ENCODE measurements around the gene WASL. TPM values are rescaled to one million over a fixed set of nuclear protein-coding genes. Genes with fewer than 3 reads are reported as not detected.

WASL gene
- total RNA-seq, 1 experiment from 2014 or later: 34.4 TPM

GRCh38 chr7:123748734-123749536, at the start of gene WASL (continued):
- TF ChIP-seq ZNF396 (CRISPR knock-in tag; IDR thresholded peaks at IDR 0.05; ENCODE audit: borderline replicate concordance) (no peak), ETV6 (CRISPR knock-in tag; IDR thresholded peaks at IDR 0.05) (peak; percentile 87), ELF4 (CRISPR knock-in tag; IDR thresholded peaks at IDR 0.05; ENCODE audit: low read depth) (0 out of 2 replicates have a peak, but pooled peaks have one; percentile 44), PRRX2 (CRISPR knock-in tag; IDR thresholded peaks at IDR 0.05) (0 out of 2 replicates have a peak, but pooled peaks have one; percentile 57), ERG (CRISPR knock-in tag; IDR thresholded peaks at IDR 0.05) (no peak), MYBL2 (CRISPR knock-in tag; IDR thresholded peaks at IDR 0.05) (peak; percentile 79), NR2C2 (CRISPR knock-in tag; IDR thresholded peaks at IDR 0.05) (no peak), TP53 (CRISPR knock-in tag; IDR thresholded peaks at IDR 0.05) (no peak), EMX1 (CRISPR knock-in tag; IDR thresholded peaks at IDR 0.05) (no peak), ZNF512 (CRISPR knock-in tag; IDR thresholded peaks at IDR 0.05; ENCODE audit: borderline replicate concordance) (0 out of 2 replicates have a peak, but pooled peaks have one; percentile 26), GRHL2 (CRISPR knock-in tag; IDR thresholded peaks at IDR 0.05; ENCODE audit: insufficient replicate concordance, severe bottlenecking) (no peak), CTCF (IDR thresholded peaks at IDR 0.05) (no peak), ZNF138 (CRISPR knock-in tag; conservative IDR thresholded peaks at IDR 0.05) (no peak), OVOL2 (CRISPR knock-in tag; IDR thresholded peaks at IDR 0.05; ENCODE audit: borderline replicate concordance) (0 out of 2 replicates have a peak, but pooled peaks have one; percentile 15), ZNF671 (CRISPR knock-in tag; IDR thresholded peaks at IDR 0.05) (no peak), SP1 (CRISPR knock-in tag; conservative IDR thresholded peaks at IDR 0.05) (peak; percentile 99), MLX (CRISPR knock-in tag; IDR thresholded peaks at IDR 0.05) (0 out of 2 replicates have a peak, but pooled peaks have one; percentile 40), ARID4B (CRISPR knock-in tag; IDR thresholded peaks at IDR 0.05; ENCODE audit: borderline replicate concordance) (peak; percentile 71; the same call in 1 of the 2 replicates), CREM (CRISPR knock-in tag; IDR thresholded peaks at IDR 0.05) (peak; percentile 74; the same call in 1 of the 2 replicates), IRF1 (CRISPR knock-in tag; IDR thresholded peaks at IDR 0.05) (no peak; the same call in 1 of the 2 replicates)
